Epithelial cell of esophagus (primary cell): ENCODE data around the gene PIK3C2A.
"Not testable (repeated sequence)": the region's sequence is repeated elsewhere in the genome, so short reads cannot be mapped to it uniquely, and the experiment has no call there.

Experiments
- DNase-seq: peaks from one replicate; pipeline ENCODE4 v3.0.0; 2010; ENCODE audit warnings: low read depth
- H3K4me3 ChIP-seq: 2 replicates; pipeline ENCODE4 v1.5.1; 2011; ENCODE audit warnings: mild to moderate bottlenecking, low read length, control low read depth
- CTCF ChIP-seq: IDR thresholded peaks from 2 replicates; pipeline ENCODE4 v1.5.1; 2011; ENCODE audit warnings: low read depth, mild to moderate bottlenecking, low read length, control low read depth, inconsistent platforms; ENCODE audit not compliant: insufficient read depth; ENCODE audit errors: missing control alignments

PIK3C2A gene

GRCh38 chr11:17207317-17208256 lies at the start of gene PIK3C2A:
Gene PIK3C2A (minus strand): TSS chr11:17207986. CDS start chr11:17169741, 38,245 bp downstream.
- TF ChIP-seq CTCF, result no peak
- peak; percentile 98 for DNase-seq
- peak within 1 kb of the TSS; percentile 83 for H3K4me3 ChIP-seq

DNA sequence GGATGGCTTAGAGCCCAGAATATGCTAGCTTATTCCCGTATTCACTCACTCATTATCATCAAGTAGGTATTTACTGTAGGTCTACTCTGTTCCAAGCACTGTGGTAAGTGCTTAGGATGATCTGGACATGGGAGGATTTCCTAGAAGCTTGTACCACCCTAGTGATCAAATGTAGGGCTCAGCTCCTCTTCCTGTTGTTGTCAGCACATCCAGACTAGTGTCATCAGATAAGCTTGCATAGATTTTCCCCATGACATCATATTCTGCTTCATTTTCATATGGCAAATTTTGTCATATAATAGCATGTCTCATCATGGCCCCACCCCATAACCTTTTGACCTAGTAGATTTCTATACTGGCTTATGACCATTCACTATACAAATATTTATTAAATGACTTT lies 49.4 kb upstream of the PIK3C2A start:
- H3K4me3 ChIP-seq, result no peak overlapping the region
- no peak for TF ChIP-seq CTCF
- peak; percentile 34 for DNase-seq

DNA sequence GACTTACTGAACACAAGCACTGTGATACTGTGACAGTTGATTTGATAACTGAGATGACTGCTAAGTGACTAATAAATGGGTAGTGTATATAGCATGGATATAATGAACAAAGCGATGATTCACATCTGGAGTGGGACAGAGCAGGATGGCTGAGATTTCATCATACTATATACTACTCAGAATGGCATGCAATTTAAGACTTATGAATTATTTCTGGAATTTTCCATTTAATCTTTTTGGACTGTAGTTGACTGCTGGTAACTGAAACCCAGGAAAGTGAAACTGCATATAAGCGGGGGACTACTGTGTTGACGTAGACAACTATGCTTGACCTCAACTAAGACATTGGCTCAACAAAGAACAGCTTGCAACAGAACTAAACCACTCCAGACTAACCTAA lies 48.7 kb upstream of the PIK3C2A start:
- H3K4me3 ChIP-seq, result no peak overlapping the region
- TF ChIP-seq CTCF, result no peak
- DNase-seq, result peak; percentile 95

DNA sequence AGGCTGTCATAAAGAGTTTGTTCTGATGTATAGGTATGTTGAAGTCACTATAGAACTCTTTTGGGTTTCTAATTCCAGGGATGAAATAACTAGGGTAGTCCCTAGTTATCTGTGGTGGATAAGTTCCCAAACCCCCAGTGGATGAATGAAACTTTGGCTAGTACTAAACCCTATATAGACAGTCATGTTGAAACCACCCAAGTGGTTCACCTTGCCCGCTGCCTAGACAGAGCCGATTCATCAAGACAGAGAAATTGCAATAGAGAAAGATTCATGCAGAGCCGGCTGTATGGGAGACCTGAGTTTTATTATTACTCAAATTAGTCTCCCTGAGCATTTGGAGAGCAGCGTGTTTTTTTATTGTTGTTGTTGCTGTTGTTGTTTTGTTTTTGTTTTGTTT lies 44.9 kb upstream of the PIK3C2A start:
- TF ChIP-seq CTCF, result no peak
- no peak overlapping the region for H3K4me3 ChIP-seq
- DNase-seq, result no peak

DNA sequence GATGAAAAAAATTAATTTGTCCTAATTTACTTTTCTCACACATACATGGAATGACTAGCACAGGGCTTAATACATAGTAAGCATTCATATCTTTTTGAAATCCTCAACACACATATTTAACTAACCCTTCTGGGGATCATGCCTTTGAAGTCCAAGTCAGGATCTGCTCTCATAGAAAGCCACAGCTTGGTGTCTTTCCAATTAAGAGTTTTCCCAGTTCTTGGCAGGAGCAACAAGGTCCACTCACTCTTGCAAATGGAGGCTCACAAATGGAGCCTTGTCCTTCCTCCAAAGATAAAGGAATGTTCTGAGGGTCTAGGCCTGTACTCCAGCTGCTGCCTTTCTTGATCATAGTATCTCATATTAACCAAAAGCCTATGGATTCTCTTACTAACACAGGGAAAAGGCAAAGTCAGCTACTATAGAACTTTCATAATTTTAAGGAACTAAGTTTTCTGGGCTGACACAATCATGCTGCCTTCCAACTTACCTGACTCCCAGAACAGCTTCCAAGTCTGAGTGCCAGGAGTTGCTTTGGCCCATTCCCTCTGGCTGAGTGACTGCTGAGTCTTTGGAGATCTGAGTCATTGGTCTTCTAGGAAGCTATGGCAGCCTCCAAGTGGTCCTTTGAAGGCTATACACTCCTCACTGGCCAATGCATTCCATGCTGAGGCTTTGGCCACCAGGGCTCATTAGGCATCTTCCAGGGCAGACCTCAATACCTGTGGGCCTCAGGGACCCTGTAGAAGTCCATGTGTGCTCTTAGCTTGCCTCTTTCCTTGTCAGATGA lies 43.0 kb upstream of the PIK3C2A start:
- DNase-seq, result peak; percentile 53
- no peak for TF ChIP-seq CTCF
- no peak overlapping the region for H3K4me3 ChIP-seq

DNA sequence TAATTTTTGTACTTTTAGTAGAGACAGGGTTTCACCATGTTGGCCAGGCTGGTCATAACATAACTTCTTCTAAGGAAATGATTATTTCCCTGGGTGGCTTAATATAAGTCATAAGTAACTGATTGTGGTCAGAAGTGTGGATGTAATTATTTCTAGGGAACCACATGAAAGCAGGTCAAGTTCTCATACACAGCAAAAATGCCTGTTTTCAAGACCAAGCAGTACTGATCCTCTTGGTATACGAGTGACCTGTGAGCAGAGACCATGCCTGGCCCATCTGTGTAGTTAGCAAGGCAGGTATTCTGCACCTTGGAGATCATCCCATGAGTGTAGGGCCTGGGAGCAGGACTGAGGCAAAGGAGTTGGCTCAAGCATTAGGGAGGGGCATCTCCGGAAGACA lies 36.3 kb upstream of the PIK3C2A start:
- no peak overlapping the region for H3K4me3 ChIP-seq
- no peak for TF ChIP-seq CTCF
- DNase-seq, result no peak

- H3K4me3 ChIP-seq, DNase-seq: not testable (repeated sequence)
Measured at GRCh38 chr11:17242954-17243353, 35.2 kb upstream of the PIK3C2A start.
